Stimulated activated naive CD8-positive, alpha-beta T cell treated with anti-CD3 and anti-CD28 coated beads, Interleukin-15, Interleukin-2, amounts not matched to agents 100 ng/mL and 50 ng/mL, for 24 hours (primary cell): ENCODE measurements around the gene RBM7.

ENCODE experiments used
- H3K27ac Mint-ChIP-seq: one replicate; pipeline ENCODE4 v1.8.0; 2021; ENCODE audit warnings: mild to moderate bottlenecking, mixed read lengths
- H3K27me3 Mint-ChIP-seq: one replicate; pipeline ENCODE4 v1.8.0; 2021; ENCODE audit warnings: mixed read lengths
- H3K36me3 Mint-ChIP-seq: one replicate; pipeline ENCODE4 v1.8.0; 2021; ENCODE audit warnings: low read depth, mixed read lengths
- H3K4me1 Mint-ChIP-seq: one replicate; pipeline ENCODE4 v1.8.0; 2021; ENCODE audit warnings: low read depth, mixed read lengths
- H3K4me3 Mint-ChIP-seq: one replicate; pipeline ENCODE4 v1.8.0; 2021; ENCODE audit warnings: mild to moderate bottlenecking, mixed read lengths
- H3K9me3 Mint-ChIP-seq: one replicate; pipeline ENCODE4 v1.8.0; 2021; ENCODE audit warnings: mixed read lengths

Gene RBM7

DNA sequence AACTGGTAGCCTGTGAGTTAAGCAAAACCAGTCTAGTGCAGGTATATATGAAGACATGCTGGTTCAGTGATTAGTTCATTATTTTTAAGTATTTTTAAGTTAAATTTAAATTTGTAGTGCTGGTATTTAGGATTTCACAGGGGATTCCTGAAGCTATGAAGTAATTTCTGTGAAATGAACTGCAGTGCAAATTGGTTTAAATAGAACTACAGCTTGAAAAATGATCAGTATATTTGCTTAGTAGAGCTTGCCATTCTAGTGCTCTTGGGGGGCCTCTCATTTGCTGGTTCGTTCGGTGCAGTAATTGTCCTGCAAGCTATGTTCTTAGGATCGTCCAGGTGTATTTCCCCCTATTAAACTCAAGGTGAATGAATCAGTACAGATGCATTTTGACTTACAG lies 51.9 kb downstream of the RBM7 start:
- H3K9me3 Mint-ChIP-seq = no peaks in the 10 kb centered on the region
- H3K27ac Mint-ChIP-seq = no peak overlapping the region
- H3K36me3 Mint-ChIP-seq = peaks cover 49% of the 10 kb centered on the region
- H3K27me3 Mint-ChIP-seq = no peaks in the 10 kb centered on the region
- no peak overlapping the region for H3K4me3 Mint-ChIP-seq
- H3K4me1 Mint-ChIP-seq = no peaks in the 10 kb centered on the region
